ENCODE measurements around the gene GADL1.

- TF ChIP-seq CTCF (IDR thresholded peaks at IDR 0.05 in 4 of 5, conservative IDR thresholded peaks at IDR 0.05 in 1 of 5) (no peak), POLR2A (IDR thresholded peaks at IDR 0.05) (no peak)
These were observed 210.1 kb downstream of the GADL1 start for GRCh38 chr3:30684356-30684755.

All from gastrocnemius medialis (tissue), 4 donors.